ENCODE results near the gene CRKL.

- TF ChIP-seq CTCF (IDR thresholded peaks at IDR 0.05; ENCODE audit: low read depth, low read length) (no peak), POLR2A (IDR thresholded peaks at IDR 0.05; ENCODE audit: extremely low read depth, insufficient read length) (no peak)
Measured at GRCh38 chr22:20963201-20964052, 46.2 kb downstream of the CRKL start.

Data from NB4 (cell line).